ENCODE results near the gene TIMP4.

TIMP4 gene

DNA sequence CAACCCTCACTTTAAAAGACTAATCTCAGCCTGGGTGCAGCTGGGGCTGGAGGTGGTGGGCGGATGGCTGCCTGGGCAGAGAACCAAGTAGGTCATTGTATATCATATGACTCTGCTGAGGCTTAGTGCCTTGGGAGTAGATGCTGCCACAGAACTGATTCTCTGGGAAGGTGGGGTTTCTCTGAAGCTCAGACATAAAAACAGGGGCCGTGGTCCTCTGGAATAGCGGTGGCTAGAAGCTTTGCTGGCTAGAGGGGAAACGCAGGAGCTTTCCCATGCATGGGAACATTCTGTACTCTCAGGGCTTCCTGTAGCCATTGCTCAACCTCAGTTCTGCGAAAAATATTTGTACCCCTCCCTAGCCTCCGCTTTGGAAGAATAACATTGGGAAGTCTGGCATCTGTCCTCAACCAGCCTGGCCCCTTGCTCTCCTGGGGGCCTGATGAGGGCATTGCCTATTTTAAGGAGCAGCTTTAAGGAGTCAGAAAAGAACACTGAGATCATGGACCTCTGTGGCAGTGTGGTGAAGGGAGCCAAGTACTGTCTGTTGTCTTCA lies 14.7 kb downstream of the TIMP4 start:
- no peak for DNase-seq

DNA sequence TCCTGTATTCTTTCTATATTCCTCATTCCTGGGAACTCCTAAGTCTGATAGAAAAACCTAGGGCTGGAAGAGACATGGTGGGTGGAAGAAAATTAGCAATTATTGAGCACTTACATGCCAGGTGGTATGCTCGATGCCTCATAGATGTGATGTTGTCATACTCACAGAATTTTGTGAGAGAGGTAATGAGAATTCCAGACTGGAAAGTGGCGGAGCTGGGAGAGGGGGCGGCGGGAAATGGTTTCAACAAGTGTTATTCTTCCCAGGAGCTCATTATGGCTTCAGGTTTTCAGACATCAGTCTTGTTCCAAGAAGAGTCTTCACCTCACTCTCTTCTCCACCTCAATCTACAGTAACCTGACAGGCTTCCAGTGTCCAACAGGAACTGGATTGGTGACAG lies 16.2 kb downstream of the TIMP4 start:
- DNase-seq: no peak

DNA sequence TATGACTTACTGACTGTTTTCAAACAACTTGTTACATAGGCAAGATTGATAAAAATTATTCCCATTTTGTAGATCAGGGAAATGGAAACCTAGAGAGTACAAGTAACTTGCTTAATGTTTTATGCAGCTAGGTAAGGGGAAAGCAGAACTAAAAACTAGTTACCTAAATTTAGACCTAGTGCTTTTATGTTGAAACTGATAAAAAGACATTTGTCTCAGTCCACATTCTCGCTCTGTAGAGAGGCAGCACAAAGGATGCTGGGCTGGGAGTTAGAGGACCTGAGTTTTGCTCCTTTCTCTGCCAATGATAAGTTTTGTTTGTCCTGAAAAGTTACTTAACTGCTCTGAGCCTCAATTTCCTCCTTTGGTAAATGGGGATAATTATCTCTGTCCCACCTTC lies 17.4 kb downstream of the TIMP4 start:
- no peak for DNase-seq

DNA sequence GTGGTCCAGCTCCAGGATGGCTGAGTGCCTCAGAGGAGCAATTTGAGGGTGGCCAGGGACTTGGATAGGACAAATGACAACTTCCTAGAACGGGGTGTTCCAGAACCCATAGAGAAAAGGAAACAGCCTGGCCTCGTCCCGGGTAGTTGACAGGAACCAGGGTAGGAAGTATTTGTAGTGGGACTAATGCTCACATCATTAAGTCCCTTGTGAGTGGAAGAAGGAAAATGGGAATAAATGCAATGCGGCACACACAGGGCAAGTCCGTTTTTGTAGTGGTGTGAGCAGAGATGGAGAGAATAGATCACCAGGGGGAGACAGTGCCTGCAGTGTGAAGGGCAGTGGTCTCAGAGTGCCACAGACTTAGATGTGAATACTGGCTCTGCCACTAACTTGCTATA lies 19.6 kb downstream of the TIMP4 start:
- no peak for DNase-seq

DNA sequence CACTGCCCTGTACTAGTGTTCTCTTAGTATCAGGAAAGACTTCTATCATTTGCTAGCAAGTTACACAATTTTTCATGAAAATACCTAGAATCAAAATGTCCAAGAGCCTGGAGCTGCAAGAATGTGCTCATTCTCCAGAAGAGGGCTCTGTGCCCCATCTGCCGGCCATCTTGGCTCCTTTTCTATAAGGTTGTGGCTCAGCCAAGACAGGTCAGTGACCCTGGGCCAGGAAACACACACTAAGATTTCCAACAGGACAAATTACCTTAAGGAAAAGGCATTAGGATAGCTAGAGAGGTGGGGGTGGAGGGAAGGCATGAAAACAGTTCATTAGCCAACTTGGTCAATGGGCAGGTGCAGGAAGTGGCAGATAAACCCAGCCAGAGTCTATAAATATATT lies 20.7 kb downstream of the TIMP4 start:
- no peak for DNase-seq

DNA sequence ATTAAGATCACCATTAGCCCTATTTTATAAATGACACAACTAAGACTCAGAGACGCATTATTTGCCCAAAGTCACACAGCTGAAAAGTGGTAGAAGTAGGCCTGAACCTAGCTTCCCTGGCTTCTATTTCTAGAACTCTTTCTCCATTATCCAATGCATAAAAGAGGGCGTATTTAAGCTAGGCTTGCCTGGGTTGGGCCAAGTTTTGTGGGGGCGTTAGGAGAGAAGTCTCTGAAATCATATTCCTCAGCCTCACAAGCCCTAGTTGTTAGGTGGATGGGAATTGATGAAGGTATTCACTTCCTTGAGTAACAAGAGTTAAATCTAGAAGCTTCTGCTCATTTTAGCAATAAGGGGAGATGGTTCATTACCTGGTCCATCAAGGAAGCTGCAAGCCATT lies 22.3 kb downstream of the TIMP4 start:
- no peak for DNase-seq

DNA sequence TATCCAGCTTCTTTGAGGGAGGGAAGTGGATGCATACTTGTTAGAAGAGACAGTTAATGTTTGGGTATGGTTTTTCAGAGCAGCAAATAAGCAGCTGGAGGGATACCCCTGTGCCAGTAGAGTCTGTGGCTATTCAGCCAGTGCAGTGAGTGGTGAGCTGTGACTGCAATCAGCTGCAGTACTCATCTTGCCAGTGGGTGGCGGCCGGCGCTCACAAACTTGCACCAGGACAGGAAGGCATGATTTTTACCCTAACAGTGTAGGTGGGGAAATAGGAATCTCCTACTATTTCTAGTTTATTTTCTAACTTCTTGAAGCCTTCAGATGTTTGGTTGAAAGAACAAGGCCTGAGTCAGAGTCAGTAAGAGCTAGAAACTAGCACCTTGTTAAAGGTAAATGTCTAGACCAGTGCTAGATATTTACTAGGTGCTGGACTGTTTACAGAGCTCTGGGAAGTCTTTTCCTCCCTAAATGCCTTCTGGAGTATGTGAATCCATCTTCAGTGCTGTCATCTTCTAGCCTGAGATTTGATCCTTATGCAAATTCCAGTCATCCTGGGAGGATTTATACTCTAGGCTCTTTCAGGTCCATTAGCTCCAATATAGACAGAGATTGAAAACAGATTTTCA lies 23.6 kb downstream of the TIMP4 start:
- peak; percentile 40 for DNase-seq

DNA sequence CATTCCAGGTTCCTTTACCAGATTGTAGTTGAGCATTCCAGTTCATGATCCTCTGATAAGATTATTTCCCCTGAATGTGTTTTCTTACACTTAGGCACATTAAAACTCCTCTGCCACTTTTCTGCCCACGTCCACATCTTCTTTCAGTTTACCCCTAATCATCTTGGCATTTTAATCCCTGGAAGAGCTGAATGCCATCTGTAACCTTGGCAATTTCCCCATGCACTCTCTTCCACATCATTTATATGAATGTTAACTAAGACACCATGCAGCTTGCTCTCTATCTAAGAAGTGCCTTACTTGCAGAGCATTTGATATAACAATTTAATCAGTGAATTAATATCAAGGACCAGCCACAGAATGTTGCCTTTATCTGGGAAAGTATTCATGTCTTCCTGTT lies 25.8 kb downstream of the TIMP4 start:
- no peak for DNase-seq

DNA sequence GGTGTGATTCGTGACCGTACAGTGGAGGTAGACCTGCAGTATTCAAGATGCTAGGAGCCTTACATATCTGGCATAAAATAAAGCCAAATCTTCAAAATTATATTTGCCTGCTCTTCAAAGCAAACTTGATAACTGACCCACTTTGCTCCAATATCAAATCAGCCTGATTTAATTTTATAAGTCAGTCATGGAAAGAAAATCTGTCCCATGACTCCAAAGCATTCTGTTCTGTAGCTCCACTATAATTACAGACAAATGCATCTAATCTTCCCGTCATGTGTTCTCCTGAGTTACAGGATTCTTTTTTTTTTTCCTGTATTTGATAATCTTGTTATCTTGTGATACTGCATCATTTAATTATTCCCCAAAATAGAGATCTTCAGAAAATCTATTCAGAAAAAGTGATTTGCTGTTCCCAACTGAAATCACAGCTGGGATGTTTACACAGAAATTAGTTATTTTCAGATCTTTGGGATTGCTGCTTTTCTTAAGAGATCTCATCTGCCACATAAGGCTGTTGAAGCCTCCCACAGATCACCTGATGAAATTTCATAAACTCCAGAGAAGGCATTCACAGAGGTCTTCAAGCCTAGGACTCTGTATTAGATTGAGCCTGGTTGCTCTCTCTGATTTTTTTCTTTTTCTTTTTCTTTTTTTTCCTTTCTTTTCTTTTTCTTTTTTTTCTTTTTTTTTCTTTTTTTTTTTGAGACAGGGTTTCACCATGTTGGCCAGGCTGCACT lies 27.2 kb downstream of the TIMP4 start:
- DNase-seq: no peak

DNA sequence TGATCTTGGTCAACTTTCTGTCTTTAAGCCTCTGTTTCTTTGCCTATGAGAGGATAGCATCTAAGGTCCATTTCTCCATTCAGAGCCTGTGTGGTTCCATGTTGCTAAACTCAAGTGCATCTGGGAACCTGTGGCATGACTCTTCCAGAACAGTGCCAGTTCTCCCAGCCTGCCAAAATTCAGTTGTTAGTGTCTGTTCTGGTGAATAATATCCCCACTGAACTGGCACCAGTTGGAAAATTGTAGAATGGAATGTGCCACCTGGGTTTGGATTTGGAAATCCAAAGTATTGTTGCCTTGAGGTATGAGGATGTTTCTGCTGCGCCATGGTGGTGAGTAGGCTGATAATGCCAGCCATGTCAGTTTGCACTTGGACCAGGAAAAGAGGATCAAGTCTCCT lies 31.3 kb downstream of the TIMP4 start:
- no peak for DNase-seq

DNA sequence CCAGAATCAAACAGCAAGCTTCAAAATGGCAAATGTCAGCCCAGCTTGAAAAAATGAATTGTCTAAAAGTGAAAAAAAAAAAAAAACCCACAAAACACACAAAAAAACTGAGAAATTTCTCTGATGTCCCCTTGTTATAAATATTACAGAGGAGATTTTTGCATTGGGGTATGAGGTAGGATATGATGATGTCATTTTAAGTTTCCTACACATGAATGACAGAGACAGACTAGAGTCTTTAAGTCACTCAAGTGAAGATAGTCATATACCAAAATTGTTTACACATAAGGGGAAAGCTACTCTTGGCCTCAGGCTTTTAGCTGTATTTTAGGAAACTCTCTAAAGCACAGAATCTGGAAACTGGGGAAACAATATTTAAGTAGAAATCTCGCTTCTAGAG lies 32.9 kb downstream of the TIMP4 start:
- no peak for DNase-seq

DNA sequence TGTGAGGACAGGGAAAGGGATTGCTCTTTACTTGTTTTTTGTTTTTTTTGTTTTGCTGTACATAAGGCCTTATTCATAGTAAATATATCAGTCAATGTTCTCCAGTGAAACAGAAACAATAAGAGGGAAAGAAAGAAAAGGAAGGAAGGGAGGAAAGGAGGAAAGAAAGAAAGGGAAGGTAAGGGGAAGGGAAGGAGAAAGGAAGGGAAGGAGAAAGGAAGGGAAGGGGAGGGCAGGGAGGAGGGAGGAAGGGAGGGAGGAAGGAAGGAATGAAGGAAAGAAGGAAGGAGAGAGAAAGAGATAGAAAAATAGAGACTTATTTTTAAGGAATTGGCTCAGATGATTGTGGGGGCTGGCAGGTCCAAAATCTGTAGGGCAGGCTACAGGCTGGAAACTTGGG lies 37.2 kb downstream of the TIMP4 start:
- DNase-seq: no peak

DNA sequence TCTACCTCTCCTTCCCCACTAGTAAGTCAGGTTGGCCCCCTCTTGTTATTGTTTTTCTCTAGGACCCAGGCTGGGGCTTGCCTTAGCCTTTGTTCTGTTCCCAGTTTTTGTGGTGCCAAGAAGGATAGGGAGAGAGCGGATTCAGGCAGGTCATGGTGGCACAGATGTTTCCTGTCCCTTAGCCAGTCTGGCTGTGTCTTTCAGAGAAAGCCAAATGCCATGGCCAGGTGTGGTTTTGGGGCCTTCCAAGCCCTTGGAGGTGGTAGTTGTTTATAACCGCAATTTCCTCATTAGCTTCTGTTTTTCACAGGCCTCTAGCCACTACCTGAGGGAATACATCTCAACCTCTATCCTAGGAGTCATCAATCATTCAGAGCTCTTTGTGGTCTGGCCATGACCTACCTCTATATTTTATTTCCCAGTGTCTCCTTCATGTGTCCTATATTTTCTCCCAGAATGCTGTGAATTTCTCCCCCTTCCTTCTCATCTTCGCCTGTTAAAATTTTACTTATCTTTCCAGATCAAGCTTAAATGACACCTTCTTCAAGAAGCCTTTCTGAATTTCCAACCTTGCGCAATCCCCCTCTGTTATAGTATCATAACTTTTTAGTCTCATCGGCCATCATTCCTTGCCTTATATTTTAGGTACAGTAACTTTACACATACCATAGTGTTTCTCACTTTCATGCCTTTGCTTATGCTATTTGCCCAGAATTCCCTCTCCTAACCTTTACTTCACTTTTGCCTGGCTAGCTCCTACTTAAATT lies 38.2 kb downstream of the TIMP4 start:
- DNase-seq: no peak

DNA sequence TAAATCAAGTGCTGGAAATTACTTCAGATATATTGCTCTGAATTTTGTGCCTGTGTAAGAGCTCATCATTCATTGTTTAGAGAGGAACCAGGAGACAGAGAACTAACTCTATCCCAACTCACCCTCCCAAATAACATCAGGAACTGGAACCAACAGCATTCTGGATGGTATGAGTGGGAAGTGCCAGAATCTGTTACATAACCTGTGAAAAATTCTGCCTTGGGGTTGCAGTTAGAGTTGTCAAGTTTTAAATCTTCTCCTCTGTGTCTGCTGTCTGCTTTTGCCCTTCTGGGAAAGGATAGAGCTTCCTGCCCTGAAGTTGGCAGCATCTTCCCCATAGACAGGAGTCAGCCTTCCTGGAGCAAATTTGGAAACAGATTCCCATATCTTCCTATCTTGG lies 41.2 kb downstream of the TIMP4 start:
- no peak for DNase-seq

DNA sequence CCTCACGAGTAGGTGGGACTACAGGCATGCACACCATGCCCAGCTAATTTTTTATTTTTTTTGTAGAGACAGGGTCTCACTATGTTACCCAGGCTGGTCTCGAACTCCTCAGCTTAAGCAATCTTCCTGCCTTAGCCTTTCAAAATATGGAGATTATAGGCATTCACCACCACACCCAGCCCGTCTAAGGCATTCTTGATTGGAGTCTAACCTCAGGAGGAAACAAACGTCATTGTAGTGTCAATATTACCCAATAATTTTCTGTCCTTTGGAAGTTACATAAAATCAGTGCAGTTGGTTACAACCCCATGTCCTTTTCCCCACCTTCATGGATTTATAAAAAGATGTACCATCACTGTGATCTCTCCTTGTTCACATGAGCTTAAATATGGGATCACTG lies 41.8 kb downstream of the TIMP4 start:
- no peak for DNase-seq

DNA sequence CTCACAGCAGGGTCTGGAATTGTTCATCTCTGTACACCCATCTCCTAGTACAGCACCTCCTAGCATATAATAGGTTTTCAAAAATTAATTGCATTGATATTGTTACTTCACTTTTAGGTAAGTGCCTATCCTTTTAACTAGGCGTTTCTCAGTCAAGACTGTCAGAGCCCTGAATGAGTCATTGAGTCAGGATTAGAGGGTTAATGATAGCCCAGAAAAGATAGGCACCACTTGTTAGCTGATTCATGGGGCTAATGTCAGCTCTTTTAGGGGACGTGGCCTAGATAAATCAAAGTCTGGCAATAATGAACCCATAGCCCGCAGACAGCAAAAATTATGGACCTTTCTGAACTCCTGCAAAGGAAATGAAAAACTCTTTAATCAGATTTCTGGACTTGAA lies 42.9 kb downstream of the TIMP4 start:
- DNase-seq: no peak

DNA sequence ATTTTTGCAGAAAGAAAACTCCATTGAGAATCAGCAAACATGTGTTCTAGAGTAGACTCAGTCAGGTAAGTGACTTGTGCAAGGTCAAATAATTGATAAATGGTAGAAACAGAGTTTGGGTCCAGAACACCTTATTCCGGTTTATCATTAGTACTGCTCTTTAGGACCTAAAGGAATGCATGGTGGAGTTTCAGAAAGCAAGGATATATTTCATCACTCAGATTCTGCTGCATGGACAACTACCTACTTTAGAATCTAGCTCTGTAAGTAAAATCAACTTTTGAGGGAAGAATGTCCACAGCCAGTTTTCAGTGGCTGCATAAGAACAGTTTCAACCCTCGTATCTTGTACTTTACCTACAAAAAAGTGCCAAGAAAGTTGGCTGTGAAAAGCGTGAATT lies 43.6 kb downstream of the TIMP4 start:
- no peak for DNase-seq

DNA sequence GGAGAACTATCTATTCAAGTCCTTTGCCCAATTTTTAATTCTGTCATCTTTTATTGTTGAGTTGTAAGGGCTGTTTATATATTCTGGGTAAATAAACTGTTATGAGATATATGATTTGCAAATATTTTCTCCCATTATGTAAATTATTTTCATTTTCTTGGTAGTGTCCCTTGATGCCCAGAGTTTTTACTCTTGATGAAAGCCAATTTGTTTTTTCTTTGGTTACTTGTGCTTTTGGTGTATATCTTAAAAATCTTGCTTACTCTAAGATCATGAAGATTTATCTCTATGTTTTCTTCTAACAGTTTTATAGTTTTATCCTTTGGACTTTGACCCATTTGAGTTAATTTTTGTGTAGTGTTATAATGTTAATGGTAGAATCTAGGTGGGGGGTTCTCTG lies 44.5 kb downstream of the TIMP4 start:
- DNase-seq: no peak

DNA sequence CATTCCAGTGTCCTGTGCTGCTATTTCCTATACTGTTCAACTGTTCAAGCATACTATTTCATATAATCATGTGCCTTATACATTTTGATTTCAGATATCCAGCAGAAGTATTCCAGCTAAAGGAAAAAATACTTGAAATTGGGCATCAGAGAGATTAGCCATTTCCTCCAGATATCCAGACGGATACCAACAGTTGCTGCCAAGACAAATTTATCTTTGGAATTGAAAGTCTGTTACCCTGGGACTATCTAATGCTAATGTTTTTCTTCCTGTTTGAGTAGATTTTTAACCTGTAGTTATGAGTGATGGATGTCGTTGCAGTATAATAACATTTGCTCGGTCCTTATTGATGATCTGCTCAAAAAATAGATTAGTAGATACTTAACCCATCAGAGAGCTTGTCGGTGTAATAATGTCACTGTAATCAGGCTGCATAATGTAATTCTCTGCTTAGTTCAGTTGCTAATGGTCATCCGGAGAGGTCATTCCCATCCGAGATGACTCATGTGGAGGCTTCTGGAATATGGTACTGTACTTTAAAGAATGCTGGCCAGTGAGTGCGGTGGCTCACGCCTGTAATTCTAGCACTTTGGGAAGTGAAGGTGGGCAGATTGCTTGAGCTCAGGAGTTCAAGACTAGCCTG lies 51.5 kb downstream of the TIMP4 start:
- DNase-seq: no peak

All from NK-92 treated with Interleukin-12 subunit alpha and Interleukin-12 subunit beta, amount 100 ng/mL, for 24 hours (cell line).